GM12878 (cell line): ENCODE data around the gene TTLL10. TPM values are rescaled to one million over a fixed set of nuclear protein-coding genes. Genes with fewer than 3 reads are reported as not detected.

ENCODE experiments used
- ATAC-seq: fragments of 200-7000 bp; cut with Tn5 transposase; 3 replicates; pipeline ENCODE4 v1.9.1; 2020; ENCODE audit warnings: mild to moderate bottlenecking, moderate library complexity
- BruUV-seq: library from RNA; stranded (reverse); fragments of 400-500 nt; replicated peaks from 2 replicates; lab custom pipeline; 2021; lab: Mats Ljungman, UMichigan
- CTCF ChIA-PET: fragments of 300-600 bp; sonication (Branson Sonifier 250); formaldehyde crosslinking; extraction: SDS; loops from one replicate; lab custom pipeline; 2021; ENCODE audit warnings: inconsistent platforms; lab: Yijun Ruan, JAX
- POLR2A ChIA-PET: fragments of 350-600 bp; formaldehyde crosslinking; extraction: SDS; loops from one replicate; lab custom pipeline; 2021; ENCODE audit warnings: inconsistent platforms; lab: Charles Lee
- RAD21 ChIA-PET: fragments of 300-600 bp; sonication (Branson Sonifier 250); formaldehyde crosslinking; loops from one replicate; lab custom pipeline; 2023; ENCODE audit warnings: antibody characterized with exemption; ENCODE audit not compliant: unreplicated experiment; lab: Charles Lee
- SMC1A ChIA-PET: fragments of 300-600 bp; sonication (Branson Sonifier 250); formaldehyde crosslinking; loops from one replicate; lab custom pipeline; 2023; ENCODE audit not compliant: unreplicated experiment, uncharacterized antibody; lab: Charles Lee
- DNase-seq: peaks from one replicate; pipeline ENCODE4 v3.0.0-alpha.2; 2011; ENCODE audit warnings: low read depth, low spot score
- FAIRE-seq: peaks from 3 replicates; lab custom pipeline; 2011; peaks lifted over from hg19 to GRCh38; lab: Jason Lieb, UNC
- H2AFZ ChIP-seq: 2 replicates; pipeline ENCODE4 v1.6.0; 2011; ENCODE audit warnings: low read depth, low read length, control low read depth; ENCODE audit not compliant: control insufficient read depth
- H3K27ac ChIP-seq: 2 replicates; pipeline ENCODE4 v1.5.1; 2011; ENCODE audit warnings: control low read depth; ENCODE audit not compliant: control insufficient read depth, insufficient read depth
- H3K27me3 ChIP-seq, 2 experiments: replicated peaks in 1 of 2; 2 replicates each; pipeline versions ENCODE4 v1.6.0 to v1.6.1; 2011; ENCODE audit warnings: low read length in 1 of 2; ENCODE audit not compliant: control insufficient read depth in 2 of 2, insufficient read depth in 2 of 2
- H3K36me3 ChIP-seq, 2 experiments: 2 replicates each; pipeline ENCODE4 v1.5.1; 2011; ENCODE audit warnings: low read length in 1 of 2; ENCODE audit not compliant: control insufficient read depth in 2 of 2, insufficient read depth in 2 of 2
- H3K4me1 ChIP-seq: 2 replicates; pipeline ENCODE4 v1.6.1; 2011; ENCODE audit warnings: mild to moderate bottlenecking, low read length, moderate library complexity, mixed read lengths; ENCODE audit not compliant: control insufficient read depth, insufficient read depth
- H3K4me2 ChIP-seq: 2 replicates; pipeline ENCODE4 v1.6.0; 2011; ENCODE audit warnings: control low read depth; ENCODE audit not compliant: control insufficient read depth, insufficient read depth
- H3K4me3 ChIP-seq: fragments of 200-600 bp; sonication (generic); 2 replicates; pipeline ENCODE4 v1.5.1; 2016
- H3K79me2 ChIP-seq: 2 replicates; pipeline ENCODE4 v1.6.0; 2011; ENCODE audit warnings: low read length; ENCODE audit not compliant: control insufficient read depth, insufficient read depth
- H3K9ac ChIP-seq: 2 replicates; pipeline ENCODE4 v1.8.0; 2011; ENCODE audit warnings: low read length, control low read depth, mixed read lengths; ENCODE audit not compliant: control insufficient read depth, insufficient read depth
- H3K9me3 ChIP-seq: replicated peaks from 3 replicates; pipeline ENCODE4 v1.5.1; 2011; ENCODE audit warnings: mild to moderate bottlenecking, low read length; ENCODE audit not compliant: control insufficient read depth, insufficient read depth
- H4K20me1 ChIP-seq: 2 replicates; pipeline ENCODE4 v1.6.0; 2011; ENCODE audit not compliant: control insufficient read depth, insufficient read depth
- BHLHE40 ChIP-seq, 2 experiments: fragments of 450-650 bp in 1 of 2; IDR thresholded peaks; 2 replicates each; pipeline ENCODE4 v1.6.1; 2011 to 2017; ENCODE audit warnings: low read depth in 2 of 2, borderline replicate concordance in 1 of 2, improper control_type of control experiment in 1 of 2, low read length in 1 of 2, mild to moderate bottlenecking in 1 of 2
- HDAC2 ChIP-seq: fragments of 200-600 bp; sonication (generic); IDR thresholded peaks from 2 replicates; pipeline ENCODE4 v1.6.1; 2017
- IRF4 ChIP-seq: IDR thresholded peaks from 2 replicates; pipeline ENCODE4 v1.6.1; 2011; ENCODE audit warnings: low read depth, low read length
- NFXL1 ChIP-seq: fragments of 450-650 bp; IDR thresholded peaks from 2 replicates; pipeline ENCODE4 v1.6.1; 2017; ENCODE audit warnings: antibody characterized with exemption, mild to moderate bottlenecking, borderline replicate concordance
- RAD21 ChIP-seq: IDR thresholded peaks from 2 replicates; pipeline ENCODE4 v1.6.1; 2011; ENCODE audit warnings: mild to moderate bottlenecking, low read depth, low read length, moderate library complexity; ENCODE audit not compliant: insufficient read depth
- RAD51 ChIP-seq: fragments of 450-650 bp; IDR thresholded peaks from 2 replicates; pipeline ENCODE4 v1.6.1; 2016; ENCODE audit warnings: moderate library complexity, mild to moderate bottlenecking, inconsistent platforms
- RB1 ChIP-seq: fragments of 450-650 bp; formaldehyde crosslinking; IDR thresholded peaks from 2 replicates; pipeline ENCODE4 v1.6.1; 2017; ENCODE audit warnings: mild to moderate bottlenecking, borderline replicate concordance
- SP1 ChIP-seq: IDR thresholded peaks from one replicate; pipeline ENCODE4 v1.6.1; 2011; ENCODE audit warnings: low read depth, low read length
- SUPT20H ChIP-seq: IDR thresholded peaks from 2 replicates; pipeline ENCODE4 v1.6.1; 2011; ENCODE audit warnings: low read depth, mild to moderate bottlenecking, low read length, moderate library complexity, borderline replicate concordance; ENCODE audit not compliant: control insufficient read depth
- TARDBP ChIP-seq: IDR thresholded peaks from 2 replicates; pipeline ENCODE4 v1.6.1; 2016; ENCODE audit warnings: borderline replicate concordance
- TBL1XR1 ChIP-seq: IDR thresholded peaks from 2 replicates; pipeline ENCODE4 v1.6.1; 2012; ENCODE audit warnings: low read depth, low read length, improper control_type of control experiment
- TCF7 ChIP-seq: IDR thresholded peaks from 2 replicates; pipeline ENCODE4 v1.6.1; 2014; ENCODE audit warnings: antibody characterized with exemption, borderline replicate concordance
- WGBS: methylation state at CpG from one replicate; pipeline ENCODE4 v1.1.6; 2016; ENCODE audit warnings: low lambda C conversion rate; ENCODE audit not compliant: insufficient replicate concordance, insufficient coverage; ENCODE audit errors: missing lambda C conversion rate; 5-methylcytosine and 5-hydroxymethylcytosine counted together
- in situ Hi-C: fragments of 300-500 bp; cut with MboI; formaldehyde crosslinking; loops from 9 replicates; pipeline ENCODE4 v1.14.3; 2018; ENCODE audit warnings: mixed read lengths
- intact Hi-C: fragments of 100-400 bp; cut with micrococcal nuclease; formaldehyde crosslinking; loops from one replicate; pipeline ENCODE4 v1.14.2; 2022; ENCODE audit not compliant: unreplicated experiment
- polyA plus RNA-seq, 11 experiments: library from polyadenylated mRNA; depleted of rRNA in 4 of 11; unstranded in 6 of 11; stranded (reverse) in 5 of 11; fragments of >200 nt; fragmentation: Nextera tagmentation in 4 of 11; fragmentation: Illumina TruSeq in 1 of 11; extraction: Ambion mirVana in 4 of 11; extraction: Trizol in 1 of 11; gene quantifications; 1 replicate in 1 of 11; 2 replicates in 10 of 11; pipeline versions ENCODE4 v1.2.1 to v1.2.3, GENCODE V29; 2011 to 2016; ENCODE audit warnings: inconsistent platforms in 2 of 11, missing spikeins in 2 of 11, low read depth in 1 of 11
- total RNA-seq, 4 experiments: library from RNA; depleted of rRNA in 3 of 4; stranded (reverse); fragments of >200 nt in 3 of 4; fragmentation: Illumina TruSeq in 1 of 4; extraction: Trizol in 1 of 4; gene quantifications; 2 replicates each; pipeline versions ENCODE4 v1.2.1 to v1.2.3, GENCODE V29; 2013 to 2021
- TF ChIP-seq, protein P1 (sequence below): fragments of 450-650 bp; IDR thresholded peaks from 2 replicates; pipeline ENCODE4 v1.6.1; 2017; ENCODE audit warnings: borderline replicate concordance
- TF ChIP-seq, protein P2 (sequence below): fragments of 450-650 bp; IDR thresholded peaks from 2 replicates; pipeline ENCODE4 v1.6.1; 2017; ENCODE audit warnings: mild to moderate bottlenecking, low read depth, inconsistent platforms; ENCODE audit not compliant: poor library complexity, severe bottlenecking
- TF ChIP-seq, protein P3 (sequence below): fragments of 450-650 bp; formaldehyde crosslinking; IDR thresholded peaks from 2 replicates; pipeline ENCODE4 v1.5.0; 2022; ENCODE audit warnings: mild to moderate bottlenecking, missing genetic modification characterization

Gene TTLL10
- total and polyA plus RNA-seq, 10 of the 15 experiments (the other 5 are each of a cell fraction or from before 2014, with no cell fraction given), result not detected

DNA sequence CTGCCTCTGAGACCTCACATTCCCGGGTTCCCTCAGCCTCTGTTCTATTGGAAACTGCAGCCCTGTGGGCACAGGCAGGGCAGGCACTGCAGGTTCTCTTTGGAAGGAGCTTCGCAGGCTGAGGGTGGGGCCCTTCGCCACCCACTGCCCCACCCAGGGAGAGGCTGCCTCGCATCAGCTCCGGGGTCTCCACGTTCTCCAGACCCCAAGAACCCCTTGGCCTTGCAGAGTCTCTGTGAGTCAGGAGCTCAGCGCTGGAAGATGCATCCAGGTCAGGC, 49.2 kb upstream of the TTLL10 start:
- POLR2A ChIA-PET, result no interaction called here
- Histone ChIP-seq H3K36me3 (no peaks in the 10 kb centered on the region), H4K20me1 (no peaks in the 10 kb centered on the region), H2AFZ (no peak overlapping the region), H3K79me2 (no peaks in the 10 kb centered on the region), H3K4me1 (0 out of 2 replicates have a peak, but pooled peaks cover 4% of the 10 kb centered on the region), H3K9me3 (no peaks in the 10 kb centered on the region; the same call in 2 of the 3 replicates), H3K4me3 (no peak overlapping the region), H3K27me3 (peaks cover 0 to 2% of the 10 kb centered on the region in 2 experiments; a peak in 2 of 4 replicates), H3K4me2 (no peak overlapping the region), H3K9ac (no peak overlapping the region), H3K27ac (no peak overlapping the region)
- ATAC-seq, result no peak
- in situ Hi-C loops, result no loop called here
- TF ChIP-seq HDAC2 (no peak), NFXL1 (no peak), TBL1XR1 (no peak), SUPT20H (no peak), BHLHE40 (IDR thresholded peaks at IDR 0.05; ENCODE audit: borderline replicate concordance in 1 of 2, low read depth in 2 of 2, low read length in 1 of 2) (no peak), RAD51 (no peak), TCF7 (no peak), TARDBP (no peak), IRF4 (no peak), RB1 (no peak), SP1 (no peak), RAD21 (no peak)
- TF ChIP-seq, protein P1, sequence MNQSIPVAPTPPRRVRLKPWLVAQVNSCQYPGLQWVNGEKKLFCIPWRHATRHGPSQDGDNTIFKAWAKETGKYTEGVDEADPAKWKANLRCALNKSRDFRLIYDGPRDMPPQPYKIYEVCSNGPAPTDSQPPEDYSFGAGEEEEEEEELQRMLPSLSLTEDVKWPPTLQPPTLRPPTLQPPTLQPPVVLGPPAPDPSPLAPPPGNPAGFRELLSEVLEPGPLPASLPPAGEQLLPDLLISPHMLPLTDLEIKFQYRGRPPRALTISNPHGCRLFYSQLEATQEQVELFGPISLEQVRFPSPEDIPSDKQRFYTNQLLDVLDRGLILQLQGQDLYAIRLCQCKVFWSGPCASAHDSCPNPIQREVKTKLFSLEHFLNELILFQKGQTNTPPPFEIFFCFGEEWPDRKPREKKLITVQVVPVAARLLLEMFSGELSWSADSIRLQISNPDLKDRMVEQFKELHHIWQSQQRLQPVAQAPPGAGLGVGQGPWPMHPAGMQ, result no peak
- TF ChIP-seq, protein P2, sequence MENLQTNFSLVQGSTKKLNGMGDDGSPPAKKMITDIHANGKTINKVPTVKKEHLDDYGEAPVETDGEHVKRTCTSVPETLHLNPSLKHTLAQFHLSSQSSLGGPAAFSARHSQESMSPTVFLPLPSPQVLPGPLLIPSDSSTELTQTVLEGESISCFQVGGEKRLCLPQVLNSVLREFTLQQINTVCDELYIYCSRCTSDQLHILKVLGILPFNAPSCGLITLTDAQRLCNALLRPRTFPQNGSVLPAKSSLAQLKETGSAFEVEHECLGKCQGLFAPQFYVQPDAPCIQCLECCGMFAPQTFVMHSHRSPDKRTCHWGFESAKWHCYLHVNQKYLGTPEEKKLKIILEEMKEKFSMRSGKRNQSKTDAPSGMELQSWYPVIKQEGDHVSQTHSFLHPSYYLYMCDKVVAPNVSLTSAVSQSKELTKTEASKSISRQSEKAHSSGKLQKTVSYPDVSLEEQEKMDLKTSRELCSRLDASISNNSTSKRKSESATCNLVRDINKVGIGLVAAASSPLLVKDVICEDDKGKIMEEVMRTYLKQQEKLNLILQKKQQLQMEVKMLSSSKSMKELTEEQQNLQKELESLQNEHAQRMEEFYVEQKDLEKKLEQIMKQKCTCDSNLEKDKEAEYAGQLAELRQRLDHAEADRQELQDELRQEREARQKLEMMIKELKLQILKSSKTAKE, result no peak
- TF ChIP-seq, protein P3, sequence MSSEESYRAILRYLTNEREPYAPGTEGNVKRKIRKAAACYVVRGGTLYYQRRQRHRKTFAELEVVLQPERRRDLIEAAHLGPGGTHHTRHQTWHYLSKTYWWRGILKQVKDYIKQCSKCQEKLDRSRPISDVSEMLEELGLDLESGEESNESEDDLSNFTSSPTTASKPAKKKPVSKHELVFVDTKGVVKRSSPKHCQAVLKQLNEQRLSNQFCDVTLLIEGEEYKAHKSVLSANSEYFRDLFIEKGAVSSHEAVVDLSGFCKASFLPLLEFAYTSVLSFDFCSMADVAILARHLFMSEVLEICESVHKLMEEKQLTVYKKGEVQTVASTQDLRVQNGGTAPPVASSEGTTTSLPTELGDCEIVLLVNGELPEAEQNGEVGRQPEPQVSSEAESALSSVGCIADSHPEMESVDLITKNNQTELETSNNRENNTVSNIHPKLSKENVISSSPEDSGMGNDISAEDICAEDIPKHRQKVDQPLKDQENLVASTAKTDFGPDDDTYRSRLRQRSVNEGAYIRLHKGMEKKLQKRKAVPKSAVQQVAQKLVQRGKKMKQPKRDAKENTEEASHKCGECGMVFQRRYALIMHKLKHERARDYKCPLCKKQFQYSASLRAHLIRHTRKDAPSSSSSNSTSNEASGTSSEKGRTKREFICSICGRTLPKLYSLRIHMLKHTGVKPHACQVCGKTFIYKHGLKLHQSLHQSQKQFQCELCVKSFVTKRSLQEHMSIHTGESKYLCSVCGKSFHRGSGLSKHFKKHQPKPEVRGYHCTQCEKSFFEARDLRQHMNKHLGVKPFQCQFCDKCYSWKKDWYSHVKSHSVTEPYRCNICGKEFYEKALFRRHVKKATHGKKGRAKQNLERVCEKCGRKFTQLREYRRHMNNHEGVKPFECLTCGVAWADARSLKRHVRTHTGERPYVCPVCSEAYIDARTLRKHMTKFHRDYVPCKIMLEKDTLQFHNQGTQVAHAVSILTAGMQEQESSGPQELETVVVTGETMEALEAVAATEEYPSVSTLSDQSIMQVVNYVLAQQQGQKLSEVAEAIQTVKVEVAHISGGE (CRISPR knock-in tag), result no peak
- intact Hi-C loops, result loop anchor here (5.0 kb wide), 1 partner anchor 108 kb away; the partner anchor contains the start of genes B3GALT6 and SDF4
- RAD21 ChIA-PET, result interaction anchor here (1.6 to 1.9 kb wide), 3 partner anchors 47 to 126 kb away, joined by 4 to 10 read pairs (median 7); partner anchors contain the start of gene TNFRSF18
- CTCF ChIA-PET, result interaction anchor here (0.8 to 6.3 kb wide), 2 partner anchors 47 to 127 kb away, joined by 3 to 100 read pairs; no protein-coding TSS in a partner anchor
- no TSS peak for BruUV-seq
- SMC1A ChIA-PET, result no interaction called here
- no peak for FAIRE-seq
- no peak for DNase-seq
- WGBS, result 58% methylated on average over 7 of the region's 7 CpGs
